ENCODE results near the gene CENPM.

The CENPM gene

GRCh38 chr22:41905411-41906202, 41.3 kb downstream of the CENPM start:
- Histone ChIP-seq H3K9me3 (no peaks in the 10 kb centered on the region), H3K27me3 (peaks cover 18% of the 10 kb centered on the region), H3K27ac (no peak overlapping the region), H3K4me3 (ENCODE audit: low read depth in 1 of 2, low read length in 1 of 2) (no peak overlapping the region), H3K36me3 (peaks cover 63% of the 10 kb centered on the region), H3K4me1 (ENCODE audit: control insufficient read depth in 1 of 2, insufficient read depth in 1 of 2, low read depth in 1 of 2, low read length in 1 of 2) (peaks cover 26 to 33% of the 10 kb centered on the region in 2 experiments)
- TF ChIP-seq CTCF (IDR thresholded peaks at IDR 0.05), result no peak

- H3K4me3 ChIP-seq (ENCODE audit: low read depth in 1 of 2, low read length in 1 of 2), result no peak overlapping the region
- peaks cover 71% of the 10 kb centered on the region for H3K36me3 ChIP-seq
- TF ChIP-seq CTCF (IDR thresholded peaks at IDR 0.05), result no peak
- peaks cover 22 to 24% of the 10 kb centered on the region in 2 experiments for H3K4me1 ChIP-seq (ENCODE audit: control insufficient read depth in 1 of 2, insufficient read depth in 1 of 2, low read depth in 1 of 2, low read length in 1 of 2)
- H3K27ac ChIP-seq, result no peak overlapping the region
- peaks cover 9% of the 10 kb centered on the region for H3K27me3 ChIP-seq
- no peaks in the 10 kb centered on the region for H3K9me3 ChIP-seq
Observed at GRCh38 chr22:41904450-41905410, 42.2 kb downstream of the CENPM start.

GRCh38 chr22:41902932-41903421, 44.0 kb downstream of the CENPM start:
- peaks cover 89% of the 10 kb centered on the region for H3K36me3 ChIP-seq
- no peak overlapping the region for H3K27ac ChIP-seq
- no peak overlapping the region for H3K4me3 ChIP-seq (ENCODE audit: low read depth in 1 of 2, low read length in 1 of 2)
- peaks cover 6% of the 10 kb centered on the region in 2 experiments for H3K4me1 ChIP-seq (ENCODE audit: control insufficient read depth in 1 of 2, insufficient read depth in 1 of 2, low read depth in 1 of 2, low read length in 1 of 2)
- H3K27me3 ChIP-seq, result no peaks in the 10 kb centered on the region
- H3K9me3 ChIP-seq, result no peaks in the 10 kb centered on the region
- no peak for TF ChIP-seq CTCF (IDR thresholded peaks at IDR 0.05)

- no peak for TF ChIP-seq CTCF (IDR thresholded peaks at IDR 0.05)
- Histone ChIP-seq H3K36me3 (peaks cover 99% of the 10 kb centered on the region), H3K9me3 (no peaks in the 10 kb centered on the region), H3K27me3 (no peaks in the 10 kb centered on the region), H3K4me1 (ENCODE audit: control insufficient read depth in 1 of 2, insufficient read depth in 1 of 2, low read depth in 1 of 2, low read length in 1 of 2) (no peaks in the 10 kb centered on the region), H3K27ac (no peak overlapping the region), H3K4me3 (ENCODE audit: low read depth in 1 of 2, low read length in 1 of 2) (no peak overlapping the region)
Observed at GRCh38 chr22:41902016-41902415, 44.9 kb downstream of the CENPM start.

GRCh38 chr22:41900652-41901312, 46.2 kb downstream of the CENPM start:
- Histone ChIP-seq H3K9me3 (no peaks in the 10 kb centered on the region), H3K27ac (no peak overlapping the region), H3K4me3 (ENCODE audit: low read depth in 1 of 2, low read length in 1 of 2) (no peak overlapping the region), H3K36me3 (peaks cover 99% of the 10 kb centered on the region), H3K27me3 (no peaks in the 10 kb centered on the region), H3K4me1 (ENCODE audit: control insufficient read depth in 1 of 2, insufficient read depth in 1 of 2, low read depth in 1 of 2, low read length in 1 of 2) (no peaks in the 10 kb centered on the region)
- TF ChIP-seq CTCF (IDR thresholded peaks at IDR 0.05), result no peak

Data from neutrophil (primary cell).